ENCODE measurements around the gene CSAD. TPM values are rescaled to one million over a fixed set of nuclear protein-coding genes. Genes with fewer than 3 reads are reported as not detected.

CSAD gene
- total RNA-seq, 5 donors from 2014 or later (not counting 1 experiment from before 2014, with no cell fraction given), result 48.6 to 69.6 (median 62.3) TPM

DNA sequence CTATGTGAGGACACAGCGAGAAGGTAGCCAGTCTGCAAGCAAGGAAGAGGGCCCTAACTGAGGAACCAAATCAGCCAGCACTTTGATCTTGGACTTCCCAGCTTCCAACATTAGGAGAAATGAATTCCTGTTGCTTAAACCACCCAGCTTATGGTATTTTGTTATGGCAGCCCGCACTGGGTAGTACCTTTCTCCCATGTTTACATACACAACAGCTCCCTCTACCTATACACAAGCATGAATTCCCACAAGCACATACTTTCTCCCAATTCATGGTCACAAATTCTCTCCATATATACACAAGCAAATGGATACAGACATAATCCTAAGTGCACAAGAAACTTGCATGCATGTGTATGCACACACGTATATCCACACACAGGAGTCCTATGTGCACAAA, 19.0 kb upstream of the CSAD start:
- Histone ChIP-seq H3K4me3 (ENCODE audit: control insufficient read depth in 1 of 2, extremely low read depth in 1 of 2, low read length in 1 of 2) (no peak overlapping the region), H3K27me3 (replicated peaks in 1 of 2; ENCODE audit: control insufficient read depth in 2 of 2, extremely low read depth in 1 of 2, insufficient read depth in 2 of 2, low read length in 1 of 2) (no peaks in the 10 kb centered on the region), H3K9me3 (no peaks in the 10 kb centered on the region), H3K27ac (ENCODE audit: low read length) (peak overlapping the region; percentile 38), H3K4me1 (ENCODE audit: control insufficient read depth in 1 of 2, extremely low read depth in 1 of 2, insufficient read depth in 2 of 2, low read length in 2 of 2) (peaks cover 26 to 73% of the 10 kb centered on the region in 2 experiments), H3K36me3 (ENCODE audit: control insufficient read depth in 2 of 2, extremely low read depth in 1 of 2, insufficient read depth in 1 of 2, low read length in 1 of 2) (peaks cover 14 to 42% of the 10 kb centered on the region in 2 donors)
- Mint-ChIP-seq H3K9me3 (no peaks in the 10 kb centered on the region), H3K27me3 (no peaks in the 10 kb centered on the region), H3K4me1 (peaks cover 76 to 88% (median 84%) of the 10 kb centered on the region in 3 donors), H3K4me3 (peak overlapping the region; percentile 47 to 74 (median 71)), H3K27ac (peak overlapping the region; percentile 93 to 96), H3K36me3 (peaks cover 64% of the 10 kb centered on the region)
- ChIA-PET POLR2A (interaction anchor here in 1 of 2 donors (1.0 kb wide), 1 partner anchor 18 kb away, joined by 4 read pairs; no protein-coding TSS in a partner anchor), CTCF (interaction anchor here in 1 of 2 donors (1.0 to 1.6 kb wide), 3 partner anchors 9 to 119 kb away, joined by 4 to 5 read pairs (median 5); no protein-coding TSS in a partner anchor)
- 88% methylated on average over 2 of the region's 3 CpGs for WGBS (ENCODE audit: insufficient coverage)
- ATAC-seq (replicated peaks in 1 of 4), result no peak
- no peak for DNase-seq

DNA sequence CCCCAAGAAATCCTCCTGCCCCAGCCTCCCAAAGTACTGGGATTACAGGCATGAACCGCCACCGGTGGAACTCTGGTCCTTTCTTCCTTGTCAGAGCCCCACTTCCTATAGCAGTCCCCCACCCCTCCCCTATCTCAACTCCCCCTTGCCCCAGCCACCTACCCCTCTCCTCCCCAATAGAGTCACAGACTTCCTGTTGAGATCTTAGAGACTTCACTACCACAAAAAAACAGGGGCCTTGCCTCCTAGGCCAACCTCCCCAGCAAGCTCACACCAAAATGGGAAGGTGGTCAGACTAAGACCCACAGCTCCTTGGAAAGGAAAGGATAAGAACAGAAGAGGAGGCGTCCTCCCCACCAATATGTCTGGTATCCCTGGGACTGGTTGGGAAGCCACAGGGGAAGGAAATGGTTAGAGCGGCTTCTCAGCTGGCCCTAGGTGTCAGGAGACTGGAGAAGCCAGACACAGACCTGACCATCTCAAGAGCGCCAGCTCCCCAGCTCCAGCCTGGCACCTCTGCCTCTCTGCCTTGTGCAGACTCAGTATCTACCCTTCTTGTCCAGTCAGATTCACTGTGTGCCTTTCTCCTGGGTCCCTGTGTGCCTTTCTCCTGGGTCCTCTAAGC, 17.9 kb upstream of the CSAD start:
- Mint-ChIP-seq H3K4me3 (peak overlapping the region; percentile 71 to 82 (median 76)), H3K4me1 (peaks cover 65 to 80% (median 73%) of the 10 kb centered on the region in 3 donors), H3K27me3 (no peaks in the 10 kb centered on the region), H3K36me3 (peaks cover 68% of the 10 kb centered on the region), H3K27ac (peak overlapping the region; percentile 96 to 99), H3K9me3 (no peaks in the 10 kb centered on the region)
- CTCF ChIA-PET, result interaction anchor here (0.5 to 1.6 kb wide), 8 partner anchors 10 to 225 kb away, joined by 3 to 6 read pairs (median 5); no protein-coding TSS in a partner anchor
- peak in 12 of 35 experiments; percentile 18 to 57 (median 38) for DNase-seq
- no peaks in the 10 kb centered on the region for H3K9me3 ChIP-seq
- POLR2A ChIA-PET, result interaction anchor here (0.5 to 1.2 kb wide), 5 partner anchors 17 to 78 kb away, joined by 3 to 6 read pairs (median 4); partner anchors contain the start of genes CSAD (in 2 of the 2) and ZNF740 (in 2 of the 2)
- ATAC-seq (replicated peaks in 1 of 4), result peak; percentile 64 to 73 (median 70)
- peaks cover 15 to 53% of the 10 kb centered on the region in 2 donors for H3K36me3 ChIP-seq (ENCODE audit: control insufficient read depth in 2 of 2, extremely low read depth in 1 of 2, insufficient read depth in 1 of 2, low read length in 1 of 2)
- H3K4me1 ChIP-seq (ENCODE audit: control insufficient read depth in 1 of 2, extremely low read depth in 1 of 2, insufficient read depth in 2 of 2, low read length in 2 of 2), result peaks cover 26 to 67% of the 10 kb centered on the region in 2 experiments
- peak overlapping the region; percentile 12 to 30 for H3K4me3 ChIP-seq (ENCODE audit: control insufficient read depth in 1 of 2, extremely low read depth in 1 of 2, low read length in 1 of 2)
- peak overlapping the region; percentile 75 for H3K27ac ChIP-seq (ENCODE audit: low read length)
- 0% methylated on average over 4 of the region's 5 CpGs for WGBS (ENCODE audit: insufficient coverage)
- no peaks in the 10 kb centered on the region for H3K27me3 ChIP-seq (replicated peaks in 1 of 2; ENCODE audit: control insufficient read depth in 2 of 2, extremely low read depth in 1 of 2, insufficient read depth in 2 of 2, low read length in 1 of 2)

DNA sequence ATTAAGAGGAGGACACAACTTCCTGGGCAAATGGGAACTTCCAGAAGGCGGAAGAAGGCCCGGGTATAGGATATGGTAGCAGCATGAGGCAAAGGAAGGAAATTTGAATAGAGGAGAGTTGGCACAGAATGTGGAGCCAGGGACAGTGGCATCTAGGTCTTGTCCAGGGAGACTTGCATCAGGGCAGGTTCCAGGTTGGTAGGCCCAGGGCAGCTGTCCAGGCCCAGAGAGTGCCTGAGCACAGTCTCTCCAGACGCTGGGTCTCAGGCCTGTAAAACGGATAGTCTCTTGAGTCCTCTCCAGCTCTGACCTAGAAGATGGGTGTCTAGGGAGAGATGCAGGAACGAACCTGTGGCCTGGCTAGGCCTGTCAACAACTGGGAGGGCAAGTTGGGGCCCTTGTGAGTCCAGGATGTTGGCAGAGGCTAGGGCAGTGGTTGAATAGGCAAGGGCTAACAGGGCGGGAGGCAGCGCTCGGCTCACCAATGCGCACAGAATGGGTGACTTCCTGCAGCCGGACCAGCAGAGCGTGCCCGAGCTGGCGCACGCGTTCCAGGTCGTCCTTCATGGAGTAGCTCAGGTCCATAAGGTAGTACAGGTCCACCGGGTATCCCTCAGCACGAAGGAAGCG, 16.4 kb upstream of the CSAD start:
- Histone ChIP-seq H3K4me3 (ENCODE audit: control insufficient read depth in 1 of 2, extremely low read depth in 1 of 2, low read length in 1 of 2) (no peak overlapping the region), H3K4me1 (ENCODE audit: control insufficient read depth in 1 of 2, extremely low read depth in 1 of 2, insufficient read depth in 2 of 2, low read length in 2 of 2) (peaks cover 26 to 56% of the 10 kb centered on the region in 2 experiments), H3K27me3 (replicated peaks in 1 of 2; ENCODE audit: control insufficient read depth in 2 of 2, extremely low read depth in 1 of 2, insufficient read depth in 2 of 2, low read length in 1 of 2) (no peaks in the 10 kb centered on the region), H3K9me3 (no peaks in the 10 kb centered on the region), H3K27ac (ENCODE audit: low read length) (peak overlapping the region; percentile 37), H3K36me3 (ENCODE audit: control insufficient read depth in 2 of 2, extremely low read depth in 1 of 2, insufficient read depth in 1 of 2, low read length in 1 of 2) (peaks cover 28 to 68% of the 10 kb centered on the region in 2 donors)
- Mint-ChIP-seq H3K27ac (peak overlapping the region; percentile 77 to 83), H3K27me3 (no peaks in the 10 kb centered on the region), H3K36me3 (peaks cover 76% of the 10 kb centered on the region), H3K9me3 (no peaks in the 10 kb centered on the region), H3K4me1 (peaks cover 60 to 69% (median 69%) of the 10 kb centered on the region in 3 donors), H3K4me3 (peak overlapping the region in 2 of 3 donors; percentile 47 to 51)
- WGBS (ENCODE audit: insufficient coverage), result 97% methylated on average over 18 of the region's 19 CpGs
- DNase-seq (no peak), ATAC-seq (replicated peaks in 1 of 4) (no peak)
- CTCF ChIA-PET, result interaction anchor here (0.7 to 1.6 kb wide), 7 partner anchors 12 to 131 kb away, joined by 3 to 6 read pairs (median 4); no protein-coding TSS in a partner anchor
- POLR2A ChIA-PET, result interaction anchor here in 1 of 2 donors (0.6 kb wide), 1 partner anchor 25 kb away, joined by 3 read pairs; no protein-coding TSS in a partner anchor

DNA sequence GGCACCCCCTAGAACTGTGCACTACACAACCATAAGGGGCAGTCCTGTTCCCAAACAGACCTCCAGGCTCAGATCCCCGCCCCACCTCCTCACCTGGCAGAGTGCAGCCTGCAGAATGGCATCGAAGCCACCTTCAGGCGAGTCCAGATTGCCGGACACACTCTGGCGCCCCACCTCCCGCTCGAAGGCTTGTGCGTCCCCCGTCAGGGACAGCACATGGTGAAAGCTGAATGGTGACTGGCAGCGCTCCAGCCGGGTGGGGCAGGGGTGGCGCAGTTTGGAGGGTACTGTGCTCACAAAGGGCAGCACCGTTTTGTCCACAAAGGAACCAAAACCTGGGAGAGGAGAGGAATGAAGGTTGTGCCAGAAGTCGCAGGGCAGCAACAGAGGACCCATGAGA, 15.8 kb upstream of the CSAD start:
- H3K27ac Mint-ChIP-seq, result peak overlapping the region; percentile 52 to 83
- Histone ChIP-seq H3K36me3 (ENCODE audit: control insufficient read depth in 2 of 2, extremely low read depth in 1 of 2, insufficient read depth in 1 of 2, low read length in 1 of 2) (peaks cover 34 to 74% of the 10 kb centered on the region in 2 donors), H3K9me3 (no peaks in the 10 kb centered on the region), H3K27me3 (replicated peaks in 1 of 2; ENCODE audit: control insufficient read depth in 2 of 2, extremely low read depth in 1 of 2, insufficient read depth in 2 of 2, low read length in 1 of 2) (no peaks in the 10 kb centered on the region), H3K27ac (ENCODE audit: low read length) (no peak overlapping the region), H3K4me1 (ENCODE audit: control insufficient read depth in 1 of 2, extremely low read depth in 1 of 2, insufficient read depth in 2 of 2, low read length in 2 of 2) (peaks cover 26 to 50% of the 10 kb centered on the region in 2 experiments), H3K4me3 (ENCODE audit: control insufficient read depth in 1 of 2, extremely low read depth in 1 of 2, low read length in 1 of 2) (no peak overlapping the region)
- H3K4me1 Mint-ChIP-seq, result peaks cover 55 to 69% (median 66%) of the 10 kb centered on the region in 3 donors
- ChIA-PET CTCF (interaction anchor here in 1 of 2 donors (1.4 kb wide), 1 partner anchor 36 kb away, joined by 3 read pairs; no protein-coding TSS in a partner anchor), POLR2A (no interaction called here)
- H3K4me3 Mint-ChIP-seq, result peak overlapping the region in 1 of 3 donors; percentile 51
- peaks cover 79% of the 10 kb centered on the region for H3K36me3 Mint-ChIP-seq
- H3K9me3 Mint-ChIP-seq, result no peaks in the 10 kb centered on the region
- no peaks in the 10 kb centered on the region for H3K27me3 Mint-ChIP-seq
- ATAC-seq (replicated peaks in 1 of 4), result no peak
- DNase-seq, result no peak
- 94% methylated on average over 14 of the region's 14 CpGs for WGBS (ENCODE audit: insufficient coverage)

- H3K4me1 Mint-ChIP-seq, result peaks cover 53 to 68% (median 61%) of the 10 kb centered on the region in 3 donors
- ATAC-seq (replicated peaks in 1 of 4) (no peak), DNase-seq (no peak)
- no peaks in the 10 kb centered on the region for H3K9me3 ChIP-seq
- H3K27ac ChIP-seq (ENCODE audit: low read length), result peak overlapping the region; percentile 21
- no peaks in the 10 kb centered on the region for H3K9me3 Mint-ChIP-seq
- H3K36me3 ChIP-seq (ENCODE audit: control insufficient read depth in 2 of 2, extremely low read depth in 1 of 2, insufficient read depth in 1 of 2, low read length in 1 of 2), result peaks cover 37 to 82% of the 10 kb centered on the region in 2 donors
- H3K36me3 Mint-ChIP-seq, result peaks cover 79% of the 10 kb centered on the region
- H3K27me3 ChIP-seq (replicated peaks in 1 of 2; ENCODE audit: control insufficient read depth in 2 of 2, extremely low read depth in 1 of 2, insufficient read depth in 2 of 2, low read length in 1 of 2), result no peaks in the 10 kb centered on the region
- 99% methylated on average over 9 of the region's 10 CpGs for WGBS (ENCODE audit: insufficient coverage)
- ChIA-PET POLR2A (interaction anchor here in 1 of 2 donors (1.0 kb wide), 1 partner anchor 39 kb away, joined by 3 read pairs; no protein-coding TSS in a partner anchor), CTCF (interaction anchor here (0.5 to 1.4 kb wide), 6 partner anchors 9 to 184 kb away, joined by 3 to 5 read pairs (median 3); partner anchors contain the start of genes PFDN5 (in 1 of the 2) and SP1 (in 1 of the 2))
- H3K4me1 ChIP-seq (ENCODE audit: control insufficient read depth in 1 of 2, extremely low read depth in 1 of 2, insufficient read depth in 2 of 2, low read length in 2 of 2), result peaks cover 19 to 51% of the 10 kb centered on the region in 2 experiments
- no peaks in the 10 kb centered on the region for H3K27me3 Mint-ChIP-seq
- H3K27ac Mint-ChIP-seq, result peak overlapping the region; percentile 52 to 83
- no peak overlapping the region for H3K4me3 ChIP-seq (ENCODE audit: control insufficient read depth in 1 of 2, extremely low read depth in 1 of 2, low read length in 1 of 2)
- H3K4me3 Mint-ChIP-seq, result peak overlapping the region in 1 of 3 donors; percentile 51
Measured at GRCh38 chr12:53195516-53196420, 15.0 kb upstream of the CSAD start.
